ENCODE results near the gene RNASE4. TPM values are rescaled to one million over a fixed set of nuclear protein-coding genes. Genes with fewer than 3 reads are reported as not detected.
"Not testable (repeated sequence)": the region's sequence is repeated elsewhere in the genome, so short reads cannot be mapped to it uniquely, and the experiment has no call there.

Gene RNASE4
- total RNA-seq, 1 donor from 2014 or later: 5.3 TPM

DNA sequence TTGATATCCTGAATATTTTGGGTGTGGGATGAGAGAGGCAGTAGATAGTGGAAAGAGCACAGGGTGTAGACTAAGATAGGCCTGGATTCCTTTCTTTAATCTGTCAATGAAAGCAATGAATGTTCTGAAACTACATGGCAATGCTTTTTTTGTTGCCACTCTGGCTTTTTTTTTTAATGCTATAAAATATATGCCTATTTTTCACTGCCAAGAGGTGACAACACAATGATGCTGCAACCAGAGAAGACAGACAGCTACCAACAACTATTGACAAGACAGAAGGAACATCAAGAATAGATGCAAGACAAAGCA is 13.6 kb downstream of the RNASE4 start:
- no peak for DNase-seq (ENCODE audit: low spot score in 2 of 2, unreplicated experiment in 2 of 2)
- TF ChIP-seq, protein P1, sequence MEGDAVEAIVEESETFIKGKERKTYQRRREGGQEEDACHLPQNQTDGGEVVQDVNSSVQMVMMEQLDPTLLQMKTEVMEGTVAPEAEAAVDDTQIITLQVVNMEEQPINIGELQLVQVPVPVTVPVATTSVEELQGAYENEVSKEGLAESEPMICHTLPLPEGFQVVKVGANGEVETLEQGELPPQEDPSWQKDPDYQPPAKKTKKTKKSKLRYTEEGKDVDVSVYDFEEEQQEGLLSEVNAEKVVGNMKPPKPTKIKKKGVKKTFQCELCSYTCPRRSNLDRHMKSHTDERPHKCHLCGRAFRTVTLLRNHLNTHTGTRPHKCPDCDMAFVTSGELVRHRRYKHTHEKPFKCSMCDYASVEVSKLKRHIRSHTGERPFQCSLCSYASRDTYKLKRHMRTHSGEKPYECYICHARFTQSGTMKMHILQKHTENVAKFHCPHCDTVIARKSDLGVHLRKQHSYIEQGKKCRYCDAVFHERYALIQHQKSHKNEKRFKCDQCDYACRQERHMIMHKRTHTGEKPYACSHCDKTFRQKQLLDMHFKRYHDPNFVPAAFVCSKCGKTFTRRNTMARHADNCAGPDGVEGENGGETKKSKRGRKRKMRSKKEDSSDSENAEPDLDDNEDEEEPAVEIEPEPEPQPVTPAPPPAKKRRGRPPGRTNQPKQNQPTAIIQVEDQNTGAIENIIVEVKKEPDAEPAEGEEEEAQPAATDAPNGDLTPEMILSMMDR (IDR thresholded peaks at IDR 0.05; ENCODE audit: unreplicated experiment): no peak
- Mint-ChIP-seq H3K4me3 (no peak overlapping the region), H3K4me1 (peaks cover 2% of the 10 kb centered on the region), H3K27me3 (ENCODE audit: low read depth) (no peaks in the 10 kb centered on the region), H3K36me3 (peaks cover 5% of the 10 kb centered on the region), H3K9me3 (no peaks in the 10 kb centered on the region), H3K27ac (no peak overlapping the region)

DNA sequence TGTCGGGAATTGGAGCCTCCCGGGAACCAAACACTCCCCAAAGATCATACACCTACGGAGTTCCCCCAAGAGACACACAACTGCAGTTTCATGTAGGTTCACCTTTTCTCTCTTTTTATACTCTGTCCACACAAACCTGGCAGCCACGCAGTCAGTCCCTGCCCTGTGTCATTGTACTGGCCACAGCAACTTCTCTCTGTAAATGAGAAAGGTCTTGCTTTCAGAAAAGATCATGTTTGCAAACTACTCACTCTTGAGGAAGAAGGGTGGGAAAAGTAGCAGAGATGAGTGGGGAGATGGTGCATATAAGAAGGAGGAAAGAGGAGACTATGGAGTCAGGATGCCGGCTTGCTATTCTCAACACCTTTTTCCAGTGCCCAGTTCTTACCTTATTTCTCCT is 14.6 kb downstream of the RNASE4 start:
- Mint-ChIP-seq H3K27ac (no peak overlapping the region), H3K4me3 (no peak overlapping the region), H3K36me3 (peaks cover 5% of the 10 kb centered on the region), H3K9me3 (no peaks in the 10 kb centered on the region), H3K27me3 (ENCODE audit: low read depth) (no peaks in the 10 kb centered on the region), H3K4me1 (peaks cover 2% of the 10 kb centered on the region)
- TF ChIP-seq, protein P1 (IDR thresholded peaks at IDR 0.05; ENCODE audit: unreplicated experiment): no peak
- DNase-seq (ENCODE audit: low spot score in 2 of 2, unreplicated experiment in 2 of 2): no peak

DNA sequence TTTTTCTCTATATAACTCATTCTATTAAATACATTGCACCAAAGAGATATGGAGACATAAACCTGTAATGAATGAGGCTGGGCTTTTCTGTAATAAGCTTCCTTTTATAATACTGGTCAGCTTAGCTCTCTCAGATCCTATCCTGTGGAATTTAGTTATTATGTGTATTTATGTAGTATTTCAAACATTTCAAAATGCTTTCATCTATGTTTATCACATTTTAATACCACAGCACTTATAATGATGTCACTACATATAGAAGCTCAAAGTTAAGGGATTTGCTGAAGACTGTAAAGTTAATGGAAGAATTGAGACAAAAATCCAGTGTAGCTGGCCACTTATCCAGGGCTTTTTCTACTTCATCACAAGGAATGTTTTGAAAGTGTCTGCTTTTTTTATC is 15.6 kb downstream of the RNASE4 start:
- Mint-ChIP-seq H3K36me3 (peaks cover 5% of the 10 kb centered on the region), H3K9me3 (no peaks in the 10 kb centered on the region), H3K4me1 (peaks cover 2% of the 10 kb centered on the region), H3K27ac (no peak overlapping the region), H3K27me3 (ENCODE audit: low read depth) (no peaks in the 10 kb centered on the region), H3K4me3 (no peak overlapping the region)
- no peak for DNase-seq (ENCODE audit: low spot score in 2 of 2, unreplicated experiment in 2 of 2)
- TF ChIP-seq, protein P1 (IDR thresholded peaks at IDR 0.05; ENCODE audit: unreplicated experiment): no peak

DNA sequence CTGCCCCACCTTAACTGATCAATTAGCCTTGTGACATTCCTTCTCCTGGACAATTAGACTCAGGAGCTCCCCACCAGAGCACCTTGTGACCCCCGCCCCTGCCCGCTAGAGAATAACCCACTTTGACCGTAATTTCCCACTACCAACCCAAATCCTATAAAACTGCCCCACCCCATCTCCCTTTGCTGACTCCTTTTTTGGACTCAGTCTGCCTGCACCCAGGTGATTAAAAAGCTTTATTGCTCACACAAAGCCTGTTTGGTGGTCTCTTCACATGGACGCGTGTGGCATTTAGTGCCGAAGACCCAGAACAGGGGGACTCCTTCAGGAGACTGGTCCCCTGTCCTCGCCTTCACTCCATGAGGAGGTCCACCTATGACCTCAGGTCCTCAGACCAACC is 16.6 kb downstream of the RNASE4 start:
- H3K4me3 Mint-ChIP-seq; H3K27me3 Mint-ChIP-seq (ENCODE audit: low read depth); H3K4me1 Mint-ChIP-seq; H3K27ac Mint-ChIP-seq; DNase-seq (ENCODE audit: low spot score in 2 of 2, unreplicated experiment in 2 of 2); H3K36me3 Mint-ChIP-seq; H3K9me3 Mint-ChIP-seq: not testable (repeated sequence)

DNA sequence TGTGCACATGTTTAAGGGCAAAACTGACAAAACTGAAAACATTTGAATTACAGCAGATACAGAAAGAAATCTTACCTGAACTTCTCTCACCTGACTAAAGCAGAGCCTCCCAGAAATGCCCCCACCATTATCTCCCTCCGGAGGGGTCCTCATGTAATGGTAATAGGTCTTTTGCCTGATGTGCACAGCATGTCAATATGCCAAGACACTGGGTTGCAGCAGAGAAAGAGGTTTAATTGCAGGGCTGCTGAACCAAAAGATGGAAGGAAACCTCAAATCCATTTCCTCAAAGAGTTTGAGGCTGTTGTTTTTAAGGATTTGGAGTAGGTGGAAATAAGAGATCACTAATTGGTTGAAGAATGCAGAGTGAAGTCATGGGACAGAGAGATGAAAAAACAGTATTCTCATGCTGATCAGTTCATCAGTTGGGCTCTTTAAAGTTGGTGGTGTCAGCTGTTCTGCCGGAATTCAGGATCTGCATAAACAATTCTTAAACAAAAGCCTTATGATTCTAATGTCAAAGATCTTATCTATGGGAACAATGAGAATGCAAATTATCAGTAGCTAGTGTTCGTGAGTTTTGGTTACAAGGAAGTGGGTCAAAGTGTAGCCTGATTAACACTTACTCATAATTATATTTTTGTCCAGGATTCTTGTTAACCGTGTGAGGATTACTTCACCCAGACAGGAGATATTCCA is 22.4 kb downstream of the RNASE4 start:
- Mint-ChIP-seq H3K9me3 (no peaks in the 10 kb centered on the region), H3K36me3 (no peaks in the 10 kb centered on the region), H3K4me1 (peaks cover 6% of the 10 kb centered on the region), H3K4me3 (no peak overlapping the region), H3K27ac (no peak overlapping the region), H3K27me3 (ENCODE audit: low read depth) (no peaks in the 10 kb centered on the region)
- TF ChIP-seq, protein P1 (IDR thresholded peaks at IDR 0.05; ENCODE audit: unreplicated experiment): no peak
- no peak for DNase-seq (ENCODE audit: low spot score in 2 of 2, unreplicated experiment in 2 of 2)

DNA sequence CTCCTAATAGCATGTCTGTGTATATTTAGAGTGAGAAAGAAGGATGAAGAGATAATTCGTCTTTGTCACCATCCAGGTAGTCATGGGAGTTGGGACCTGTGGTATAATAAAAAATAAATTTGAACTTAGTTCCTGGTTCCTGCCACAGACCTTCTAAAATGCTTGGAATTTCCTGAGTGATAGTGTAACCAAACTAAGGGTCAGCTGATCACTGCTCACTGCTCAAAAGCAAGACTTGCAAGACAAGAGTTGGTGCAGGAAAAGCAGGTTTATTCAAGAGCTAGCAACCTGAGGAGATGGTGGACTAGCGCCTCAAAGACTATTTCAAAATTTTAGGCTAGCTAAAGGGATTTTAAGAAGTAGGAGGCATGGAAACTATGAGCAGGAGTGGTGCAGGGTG is 23.3 kb downstream of the RNASE4 start:
- Mint-ChIP-seq H3K27me3 (ENCODE audit: low read depth) (no peaks in the 10 kb centered on the region), H3K36me3 (no peaks in the 10 kb centered on the region), H3K4me1 (peaks cover 6% of the 10 kb centered on the region), H3K4me3 (no peak overlapping the region), H3K9me3 (no peaks in the 10 kb centered on the region), H3K27ac (no peak overlapping the region)
- DNase-seq (ENCODE audit: low spot score in 2 of 2, unreplicated experiment in 2 of 2): no peak
- TF ChIP-seq, protein P1 (IDR thresholded peaks at IDR 0.05; ENCODE audit: unreplicated experiment): no peak
